Kidney (tissue), 14 donors: ENCODE data around the gene SNU13. TPM values are rescaled to one million over a fixed set of nuclear protein-coding genes. Genes with fewer than 3 reads are reported as not detected.

Experiments used
- DNase-seq, 5 donors: peaks; one replicate each; pipeline ENCODE4 v3.0.0-alpha.2; 2013 to 2020
- FAIRE-seq: peaks from 2 replicates; lab custom pipeline; 2012; peaks lifted over from hg19 to GRCh38; lab: Jason Lieb, UNC
- H3K27ac ChIP-seq, 2 donors: one replicate each; pipeline ENCODE4 v1.7.0; 2013; ENCODE audit warnings: low read depth in 2 of 2, low read length in 2 of 2, inconsistent platforms in 1 of 2
- H3K27me3 ChIP-seq: one replicate; pipeline ENCODE4 v1.7.1; 2013; ENCODE audit warnings: low read length, inconsistent platforms; ENCODE audit not compliant: control insufficient read depth, insufficient read depth
- H3K36me3 ChIP-seq, 3 donors: one replicate each; pipeline versions ENCODE4 v1.7.0 to v1.7.1; 2013; ENCODE audit warnings: low read length in 3 of 3, control low read depth in 1 of 3, inconsistent platforms in 1 of 3; ENCODE audit not compliant: insufficient read depth in 3 of 3, control insufficient read depth in 2 of 3
- H3K4me1 ChIP-seq, 3 donors: one replicate each; pipeline versions ENCODE4 v1.7.0 to v1.7.1; 2013; ENCODE audit warnings: low read length in 3 of 3, inconsistent platforms in 1 of 3, low read depth in 1 of 3; ENCODE audit not compliant: control insufficient read depth in 2 of 3, insufficient read depth in 2 of 3
- H3K4me3 ChIP-seq, 3 donors: one replicate each; pipeline versions ENCODE4 v1.7.0 to v1.8.1; 2013; ENCODE audit warnings: low read length in 3 of 3, control low read depth in 1 of 3, inconsistent platforms in 1 of 3
- H3K9ac ChIP-seq, 3 donors: one replicate each; pipeline versions ENCODE4 v1.7.0 to v1.7.1; 2013; ENCODE audit warnings: low read length in 3 of 3, control low read depth in 1 of 3, inconsistent platforms in 1 of 3
- H3K9me3 ChIP-seq, 3 donors: one replicate each; pipeline versions ENCODE4 v1.7.0 to v1.7.1; 2013; ENCODE audit warnings: low read length in 3 of 3, control low read depth in 1 of 3, inconsistent platforms in 1 of 3; ENCODE audit not compliant: control insufficient read depth in 2 of 3, insufficient read depth in 1 of 3
- CTCF ChIP-seq: IDR thresholded peaks from 3 replicates; pipeline ENCODE4 v1.5.1; 2012; ENCODE audit warnings: mild to moderate bottlenecking, moderate library complexity, borderline replicate concordance; ENCODE audit not compliant: insufficient read depth; ENCODE audit errors: extremely low read depth
- intact Hi-C: fragments of 100-400 bp; cut with DNase I; formaldehyde crosslinking; loops from one replicate; pipeline ENCODE4 v1.11.1; 2022
- polyA plus RNA-seq: library from polyadenylated mRNA; stranded (reverse); fragments of 350-450 nt; fragmentation: Illumina TruSeq; extraction: RNeasy Lipid Tissue Mini Kit (QIAGEN cat#74804); gene quantifications from one replicate; pipeline ENCODE4 v1.2.3, GENCODE V29; 2014; ENCODE audit warnings: low read depth, low replicate concordance; ENCODE audit not compliant: insufficient read depth
- total RNA-seq: library from RNA; stranded (reverse); fragmentation: NEBNext Ultra II Directional; extraction: Animal tissue kit (Norgen Biotek cat#: 25700); gene quantifications from one replicate; pipeline ENCODE4 v1.2.1, GENCODE V29; 2021
- donor health status: control.
- donor health status: control.
- donor health status: control.
- donor health status: control.
- donor health status: control.
- donor health status: DM: yes; HTN: yes; CAD: no.
- donor health status: Normal renal cell carcinoma (clear cell type).

Gene SNU13
- total and polyA plus RNA-seq, 2 donors from 2014 or later = 132 to 217 TPM

- no peak for FAIRE-seq
- no peak for DNase-seq
- Histone ChIP-seq H3K27me3 (no peaks in the 10 kb centered on the region), H3K4me1 (peaks cover 4 to 6% (median 6%) of the 10 kb centered on the region in 3 donors), H3K9ac (no peak overlapping the region), H3K27ac (no peak overlapping the region), H3K36me3 (peaks cover 8 to 36% (median 17%) of the 10 kb centered on the region in 3 donors), H3K4me3 (no peak overlapping the region), H3K9me3 (no peaks in the 10 kb centered on the region)
- intact Hi-C loops = no loop called here
- no peak for TF ChIP-seq CTCF
Measured at GRCh38 chr22:41625577-41625976, 63.1 kb downstream of the SNU13 start.

Other genes with a start within 250 kb of the SNU13 start
- gene TOB2, start 242.1 kb downstream of the SNU13 start, total RNA-seq = 54.3 TPM
- 20.8 TPM for gene TOB2, start 242.1 kb downstream of the SNU13 start, polyA plus RNA-seq
- 34.0 TPM for gene PHF5A, start 220.2 kb downstream of the SNU13 start, total RNA-seq
- 42.2 TPM for gene PHF5A, start 220.2 kb downstream of the SNU13 start, polyA plus RNA-seq
- 119 TPM for gene ACO2, start 219.8 kb downstream of the SNU13 start, total RNA-seq
- gene ACO2, start 219.8 kb downstream of the SNU13 start, polyA plus RNA-seq = 262 TPM
- 39.4 TPM for gene POLR3H, start 144.4 kb downstream of the SNU13 start, total RNA-seq
- gene POLR3H, start 144.4 kb downstream of the SNU13 start, polyA plus RNA-seq = 37.4 TPM
- 7.8 TPM for gene CSDC2, start 127.9 kb downstream of the SNU13 start, total RNA-seq
- 47.1 TPM for gene CSDC2, start 127.9 kb downstream of the SNU13 start, polyA plus RNA-seq
- gene PMM1, start 99.0 kb downstream of the SNU13 start, total RNA-seq = 36.4 TPM
- gene PMM1, start 99.0 kb downstream of the SNU13 start, polyA plus RNA-seq = 127 TPM
- gene DESI1, start 67.8 kb downstream of the SNU13 start, total RNA-seq = 29.1 TPM
- 28.6 TPM for gene DESI1, start 67.8 kb downstream of the SNU13 start, polyA plus RNA-seq
- gene XRCC6, start 67.6 kb downstream of the SNU13 start, total RNA-seq = 183 TPM
- gene XRCC6, start 67.6 kb downstream of the SNU13 start, polyA plus RNA-seq = 168 TPM
- gene MEI1, start 10.6 kb upstream of the SNU13 start, total RNA-seq = 14.6 TPM
- gene MEI1, start 10.6 kb upstream of the SNU13 start, polyA plus RNA-seq = 2.4 TPM
- gene CCDC134, start 111.8 kb upstream of the SNU13 start, total RNA-seq = 12.2 TPM
- 5.0 TPM for gene CCDC134, start 111.8 kb upstream of the SNU13 start, polyA plus RNA-seq
- gene SREBF2, start 144.2 kb upstream of the SNU13 start, total RNA-seq = 71.4 TPM
- gene SREBF2, start 144.2 kb upstream of the SNU13 start, polyA plus RNA-seq = 49.2 TPM
- 0.35 TPM for gene SHISA8, start 226.2 kb upstream of the SNU13 start, total RNA-seq
- 0.47 TPM for gene SHISA8, start 226.2 kb upstream of the SNU13 start, polyA plus RNA-seq
- 2.9 TPM for gene TNFRSF13C, start 237.9 kb upstream of the SNU13 start, total RNA-seq
- not detected for gene TNFRSF13C, start 237.9 kb upstream of the SNU13 start, polyA plus RNA-seq